ENCODE results near the gene TENT5C. TPM values are rescaled to one million over a fixed set of nuclear protein-coding genes. Genes with fewer than 3 reads are reported as not detected.

TENT5C gene
- polyA plus RNA-seq, 1 donor (not counting 4 experiments of a cell fraction or from before 2014, with no cell fraction given) = 0.13 TPM

- Histone ChIP-seq H3K9me3 (ENCODE audit: control insufficient read depth, low read depth, low read length) (no peaks in the 10 kb centered on the region), H3K27ac (ENCODE audit: control insufficient read depth, insufficient read depth, low read length) (no peak overlapping the region), H3K79me2 (ENCODE audit: control insufficient read depth, insufficient read depth, low read length) (no peaks in the 10 kb centered on the region), H3K4me1 (ENCODE audit: control insufficient read depth, extremely low read depth, insufficient read depth, low read length) (no peaks in the 10 kb centered on the region), H3K36me3 (ENCODE audit: control insufficient read depth in 2 of 2, extremely low read depth in 1 of 2, insufficient read depth in 2 of 2, low read length in 2 of 2) (no peaks in the 10 kb centered on the region), H3K27me3 (ENCODE audit: control insufficient read depth, extremely low read depth, insufficient read depth, low read length) (no peaks in the 10 kb centered on the region), H3K4me2 (ENCODE audit: control insufficient read depth, extremely low read depth, insufficient read depth, low read depth, low read length) (no peak overlapping the region), H3K9ac (ENCODE audit: control insufficient read depth, extremely low read depth, insufficient read depth, low read length) (no peak overlapping the region), H3K9me1 (ENCODE audit: control insufficient read depth, extremely low read depth, insufficient read depth, low read length) (no peaks in the 10 kb centered on the region), H3K4me3 (ENCODE audit: control insufficient read depth in 2 of 3, extremely low read depth in 1 of 3, insufficient read depth in 2 of 3, low read depth in 1 of 3, low read length in 3 of 3) (no peak overlapping the region), H2AFZ (ENCODE audit: control insufficient read depth, low read length) (no peak overlapping the region), H4K20me1 (ENCODE audit: control insufficient read depth, extremely low read depth, insufficient read depth, low read length) (no peaks in the 10 kb centered on the region)
- no peak for FAIRE-seq
- DNase-seq (ENCODE audit: low read depth, low spot score) = no peak
- TF ChIP-seq CTCF (optimal IDR thresholded peaks at IDR 0.05 in 1 of 3, IDR thresholded peaks at IDR 0.05 in 1 of 3, conservative IDR thresholded peaks at IDR 0.05 in 1 of 3; ENCODE audit: extremely low read depth in 1 of 3, insufficient read depth in 2 of 3, low read length in 3 of 3) (no peak), EZH2 (IDR thresholded peaks at IDR 0.05; ENCODE audit: low read length) (no peak)
- dilution Hi-C loops (cut with MboI; ENCODE audit: extremely low pct_ligation_motif_present, low sequenced_read_pairs) = no loop called here
Measured at GRCh38 chr1:117621316-117621715, 15.5 kb downstream of the TENT5C start.

GRCh38 chr1:117622726-117623125 lies 16.9 kb downstream of the TENT5C start:
- no peak for FAIRE-seq
- H3K9me3 ChIP-seq (ENCODE audit: control insufficient read depth, low read depth, low read length) = no peaks in the 10 kb centered on the region
- no peak for DNase-seq (ENCODE audit: low read depth, low spot score)

More at GRCh38 chr1:117622726-117623125, 16.9 kb downstream of the TENT5C start:
- no peak overlapping the region for H3K27ac ChIP-seq (ENCODE audit: control insufficient read depth, insufficient read depth, low read length)
- no peak for TF ChIP-seq CTCF (optimal IDR thresholded peaks at IDR 0.05 in 1 of 3, IDR thresholded peaks at IDR 0.05 in 1 of 3, conservative IDR thresholded peaks at IDR 0.05 in 1 of 3; ENCODE audit: extremely low read depth in 1 of 3, insufficient read depth in 2 of 3, low read length in 3 of 3)
- no peak for TF ChIP-seq EZH2 (IDR thresholded peaks at IDR 0.05; ENCODE audit: low read length)
- no peak overlapping the region for H2AFZ ChIP-seq (ENCODE audit: control insufficient read depth, low read length)
- H3K4me1 ChIP-seq (ENCODE audit: control insufficient read depth, extremely low read depth, insufficient read depth, low read length) = no peaks in the 10 kb centered on the region
- no peak overlapping the region for H3K4me3 ChIP-seq (ENCODE audit: control insufficient read depth in 2 of 3, extremely low read depth in 1 of 3, insufficient read depth in 2 of 3, low read depth in 1 of 3, low read length in 3 of 3)
- no peaks in the 10 kb centered on the region for H3K79me2 ChIP-seq (ENCODE audit: control insufficient read depth, insufficient read depth, low read length)
- dilution Hi-C loops (cut with MboI; ENCODE audit: extremely low pct_ligation_motif_present, low sequenced_read_pairs) = no loop called here
- H4K20me1 ChIP-seq (ENCODE audit: control insufficient read depth, extremely low read depth, insufficient read depth, low read length) = no peaks in the 10 kb centered on the region
- H3K9ac ChIP-seq (ENCODE audit: control insufficient read depth, extremely low read depth, insufficient read depth, low read length) = no peak overlapping the region
- no peaks in the 10 kb centered on the region for H3K36me3 ChIP-seq (ENCODE audit: control insufficient read depth in 2 of 2, extremely low read depth in 1 of 2, insufficient read depth in 2 of 2, low read length in 2 of 2)
- no peaks in the 10 kb centered on the region for H3K9me1 ChIP-seq (ENCODE audit: control insufficient read depth, extremely low read depth, insufficient read depth, low read length)
- H3K4me2 ChIP-seq (ENCODE audit: control insufficient read depth, extremely low read depth, insufficient read depth, low read depth, low read length) = no peak overlapping the region
- no peaks in the 10 kb centered on the region for H3K27me3 ChIP-seq (ENCODE audit: control insufficient read depth, extremely low read depth, insufficient read depth, low read length)
